HG03520 (cell line): ENCODE measurements around the gene PTH.

ENCODE experiments used
- ATAC-seq: cut with Tn5 transposase; IDR thresholded peaks from one replicate; pipeline ENCODE4 v1.9.1; 2021; ENCODE audit warnings: mild to moderate bottlenecking, moderate library complexity; ENCODE audit not compliant: unreplicated experiment

The PTH gene

DNA sequence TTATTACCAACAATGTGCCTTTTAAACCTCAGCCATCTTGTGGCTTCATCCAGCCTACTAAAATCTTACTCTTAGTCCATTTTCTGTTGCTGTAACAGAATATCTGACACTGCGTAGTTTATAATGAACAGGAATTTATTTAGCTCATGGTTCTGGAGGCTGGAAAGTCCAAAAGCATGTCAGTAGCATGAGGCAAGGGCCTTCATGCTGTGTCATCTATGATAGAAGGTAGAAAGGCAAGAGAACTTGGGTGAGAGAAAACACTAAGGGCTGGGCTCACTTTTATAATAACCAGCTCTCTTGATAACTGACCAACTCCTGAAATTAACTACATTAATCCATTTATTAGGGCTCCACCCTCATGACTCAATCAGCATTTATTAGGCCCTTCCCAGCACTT, 46.3 kb downstream of the PTH start:
- ATAC-seq: no peak

GRCh38 chr11:13448876-13449275, 46.9 kb downstream of the PTH start:
- no peak for ATAC-seq

DNA sequence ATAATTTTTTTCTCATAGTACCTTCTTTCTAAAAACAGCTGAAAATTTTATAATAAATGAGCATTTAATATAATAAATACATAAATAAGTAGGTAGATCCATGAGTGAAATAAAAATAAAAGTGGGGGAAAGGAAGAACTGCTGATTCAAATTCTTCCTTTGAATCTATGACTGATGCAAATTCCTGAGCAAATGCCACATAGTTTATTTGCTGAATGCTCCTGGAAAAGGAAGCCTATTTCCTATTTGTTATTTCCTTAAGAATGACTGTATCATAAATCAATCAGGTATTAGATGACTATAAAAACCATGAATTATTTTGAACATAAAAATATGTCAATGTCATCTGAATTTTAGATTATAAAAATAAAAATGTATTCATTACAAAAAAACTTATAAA, 49.4 kb downstream of the PTH start:
- ATAC-seq: no peak

- no peak for ATAC-seq
Observed at GRCh38 chr11:13445588-13445987, 50.2 kb downstream of the PTH start.
